A673 (cell line): ENCODE measurements around the gene PDE4C. TPM values are rescaled to one million over a fixed set of nuclear protein-coding genes. Genes with fewer than 3 reads are reported as not detected.

ENCODE experiments used
- BruUV-seq: library from RNA; stranded (reverse); fragments of 400-500 nt; replicated peaks from 2 replicates; lab custom pipeline; 2021; lab: Mats Ljungman, UMichigan
- CTCF ChIA-PET: fragments of 300-600 bp; sonication (Branson Sonifier 250); formaldehyde crosslinking; loops from one replicate; lab custom pipeline; 2022; ENCODE audit warnings: antibody characterized with exemption; lab: Charles Lee
- POLR2A ChIA-PET: fragments of 300-600 bp; sonication (Branson Sonifier 250); formaldehyde crosslinking; loops from one replicate; lab custom pipeline; 2022; ENCODE audit warnings: antibody characterized with exemption; ENCODE audit not compliant: low non-redundant PET; lab: Charles Lee
- DNase-seq: peaks from one replicate; pipeline ENCODE4 v3.0.0-alpha.2; 2015; ENCODE audit warnings: low spot score
- H3K27ac ChIP-seq: fragments of 200-600 bp; sonication (generic); 2 replicates; pipeline ENCODE4 v1.5.1; 2016; ENCODE audit warnings: mixed run types, low read depth, mild to moderate bottlenecking, mixed read lengths, antibody characterized with exemption, low read length; ENCODE audit not compliant: poor library complexity, severe bottlenecking
- H3K27me3 ChIP-seq: fragments of 200-600 bp; sonication (generic); replicated peaks from 2 replicates; pipeline ENCODE4 v1.6.1; 2017; ENCODE audit warnings: mixed run types, low read depth, mild to moderate bottlenecking, mixed read lengths, antibody characterized with exemption, low read length; ENCODE audit not compliant: insufficient read depth, poor library complexity
- H3K36me3 ChIP-seq: fragments of 200-600 bp; sonication (generic); 2 replicates; pipeline ENCODE4 v1.6.1; 2016; ENCODE audit warnings: mixed run types, mild to moderate bottlenecking, mixed read lengths, antibody characterized with exemption, low read length; ENCODE audit not compliant: insufficient read depth, poor library complexity, severe bottlenecking
- H3K4me1 ChIP-seq: fragments of 200-600 bp; sonication (generic); 2 replicates; pipeline ENCODE4 v1.6.1; 2017; ENCODE audit warnings: mixed run types, mild to moderate bottlenecking, mixed read lengths, antibody characterized with exemption, low read length; ENCODE audit not compliant: insufficient read depth, poor library complexity, severe bottlenecking
- H3K4me3 ChIP-seq: fragments of 200-600 bp; sonication (generic); 2 replicates; pipeline ENCODE4 v1.5.1; 2016; ENCODE audit warnings: low read depth, mixed run types, mild to moderate bottlenecking, mixed read lengths, low read length; ENCODE audit not compliant: poor library complexity, severe bottlenecking
- H3K9me3 ChIP-seq: fragments of 200-600 bp; sonication (generic); 2 replicates; pipeline ENCODE4 v1.6.1; 2016; ENCODE audit warnings: mixed run types, low read depth, mild to moderate bottlenecking, mixed read lengths, antibody characterized with exemption, low read length; ENCODE audit not compliant: poor library complexity, severe bottlenecking
- EZH2 ChIP-seq: fragments of 200-600 bp; sonication (generic); IDR thresholded peaks from 2 replicates; pipeline ENCODE4 v1.6.1; 2017; ENCODE audit warnings: borderline replicate concordance, low read depth, mild to moderate bottlenecking, mixed read lengths, antibody characterized with exemption, low read length; ENCODE audit not compliant: poor library complexity, severe bottlenecking
- intact Hi-C: fragments of 100-400 bp; cut with micrococcal nuclease; formaldehyde crosslinking; loops from one replicate; pipeline ENCODE4 v1.10.0; 2022; ENCODE audit not compliant: unreplicated experiment
- total RNA-seq: library from RNA; stranded (reverse); gene quantifications from 2 replicates; pipeline ENCODE4 v1.2.3, GENCODE V29; 2021
- TF ChIP-seq, protein P1 (sequence below): fragments of 300-800, 200-600 bp; sonication (generic); conservative IDR thresholded peaks from 2 replicates; pipeline ENCODE4 v1.5.1; 2017; ENCODE audit warnings: low read depth, mild to moderate bottlenecking, antibody characterized with exemption, low read length, moderate library complexity, mixed read lengths

The PDE4C gene
- total RNA-seq, 1 experiment from 2014 or later: not detected

DNA sequence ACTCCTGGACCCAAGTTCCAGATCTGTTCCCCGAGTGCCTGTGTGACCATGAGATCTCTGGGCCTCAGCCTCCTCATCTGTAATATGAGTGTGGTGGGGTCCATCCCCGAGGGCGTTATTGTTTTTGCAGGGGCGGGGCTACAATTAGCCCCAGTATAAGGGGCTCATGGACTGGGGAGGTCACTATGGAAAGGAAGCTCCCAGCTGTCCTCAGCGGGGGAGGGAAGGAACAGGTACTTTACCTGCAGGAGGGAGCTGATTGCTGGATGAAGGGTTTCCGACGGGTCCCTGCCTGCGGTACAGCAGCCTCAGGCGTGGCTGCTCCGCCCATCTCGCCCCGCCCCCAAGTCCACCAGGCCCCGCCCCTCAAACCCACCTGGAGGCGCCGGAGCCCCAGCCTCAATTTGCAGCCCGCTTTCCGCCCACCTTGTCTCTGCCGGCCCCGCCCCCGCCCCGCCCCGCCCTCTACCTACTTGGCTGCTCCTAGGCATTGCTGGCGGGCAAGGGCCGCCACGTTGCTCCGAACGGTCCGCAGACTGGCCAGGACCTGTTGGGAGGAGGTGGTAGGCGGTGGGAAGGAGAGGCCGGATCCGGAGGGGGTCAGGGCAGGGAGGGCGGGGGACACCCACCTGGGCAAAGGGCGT, 5.5 kb downstream of the PDE4C start:
- H3K36me3 ChIP-seq: no peaks in the 10 kb centered on the region
- BruUV-seq: no TSS peak
- no peak overlapping the region for H3K4me3 ChIP-seq

DNA sequence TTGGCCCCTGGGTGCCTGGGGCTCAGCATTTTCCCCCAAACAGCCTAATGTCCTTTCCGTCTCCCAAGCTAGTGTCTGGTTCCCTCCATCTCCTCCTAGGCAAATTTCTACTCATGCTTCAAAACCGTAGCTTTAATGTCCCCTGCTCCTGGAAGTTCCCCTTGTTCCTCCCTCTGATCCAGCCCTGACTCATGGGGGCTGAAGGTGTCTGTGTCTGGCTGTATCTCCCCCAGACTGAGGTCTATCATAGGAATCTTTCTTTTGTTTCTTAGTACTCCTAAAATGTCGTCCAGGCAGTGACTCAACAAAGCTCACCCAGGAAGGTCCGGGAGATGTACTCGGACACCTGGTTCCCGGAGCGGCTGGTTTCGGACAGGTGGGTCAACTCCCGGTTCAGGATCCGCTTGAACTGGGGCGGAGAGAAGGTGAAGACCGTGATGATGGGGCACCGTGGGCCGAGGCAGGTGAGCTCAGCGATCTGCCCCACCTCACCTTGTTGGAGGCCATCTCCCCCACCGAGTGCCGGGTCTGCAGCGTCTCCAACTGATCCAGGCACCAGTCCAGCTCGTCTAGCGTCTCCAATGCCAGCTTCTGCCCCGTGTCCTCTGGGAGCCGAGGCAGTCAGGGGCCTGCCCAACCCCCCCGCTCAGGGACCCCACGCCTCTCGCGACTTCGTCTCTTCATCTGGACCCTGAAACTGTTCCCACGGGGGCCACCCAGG, 6.2 kb downstream of the PDE4C start:
- Histone ChIP-seq H3K9me3 (no peaks in the 10 kb centered on the region), H3K4me3 (no peak overlapping the region), H3K36me3 (no peaks in the 10 kb centered on the region), H3K27ac (no peak overlapping the region), H3K27me3 (peaks cover 15% of the 10 kb centered on the region), H3K4me1 (no peaks in the 10 kb centered on the region)
- ChIA-PET CTCF (no interaction called here), POLR2A (no interaction called here)
- TF ChIP-seq, protein P1, sequence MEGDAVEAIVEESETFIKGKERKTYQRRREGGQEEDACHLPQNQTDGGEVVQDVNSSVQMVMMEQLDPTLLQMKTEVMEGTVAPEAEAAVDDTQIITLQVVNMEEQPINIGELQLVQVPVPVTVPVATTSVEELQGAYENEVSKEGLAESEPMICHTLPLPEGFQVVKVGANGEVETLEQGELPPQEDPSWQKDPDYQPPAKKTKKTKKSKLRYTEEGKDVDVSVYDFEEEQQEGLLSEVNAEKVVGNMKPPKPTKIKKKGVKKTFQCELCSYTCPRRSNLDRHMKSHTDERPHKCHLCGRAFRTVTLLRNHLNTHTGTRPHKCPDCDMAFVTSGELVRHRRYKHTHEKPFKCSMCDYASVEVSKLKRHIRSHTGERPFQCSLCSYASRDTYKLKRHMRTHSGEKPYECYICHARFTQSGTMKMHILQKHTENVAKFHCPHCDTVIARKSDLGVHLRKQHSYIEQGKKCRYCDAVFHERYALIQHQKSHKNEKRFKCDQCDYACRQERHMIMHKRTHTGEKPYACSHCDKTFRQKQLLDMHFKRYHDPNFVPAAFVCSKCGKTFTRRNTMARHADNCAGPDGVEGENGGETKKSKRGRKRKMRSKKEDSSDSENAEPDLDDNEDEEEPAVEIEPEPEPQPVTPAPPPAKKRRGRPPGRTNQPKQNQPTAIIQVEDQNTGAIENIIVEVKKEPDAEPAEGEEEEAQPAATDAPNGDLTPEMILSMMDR: no peak
- no peak for TF ChIP-seq EZH2
- no peak for DNase-seq
- BruUV-seq: no TSS peak
- intact Hi-C loops: no loop called here

More for the DNA sequence above, 5.5 kb downstream of the PDE4C start:
- no peak overlapping the region for H3K27ac ChIP-seq
- DNase-seq: no peak
- H3K4me1 ChIP-seq: peaks cover 2% of the 10 kb centered on the region
- TF ChIP-seq, protein P1: no peak
- no peak for TF ChIP-seq EZH2
- POLR2A ChIA-PET: no interaction called here
- no peaks in the 10 kb centered on the region for H3K9me3 ChIP-seq
- peaks cover 22% of the 10 kb centered on the region for H3K27me3 ChIP-seq
- intact Hi-C loops: no loop called here
- CTCF ChIA-PET: no interaction called here

DNA sequence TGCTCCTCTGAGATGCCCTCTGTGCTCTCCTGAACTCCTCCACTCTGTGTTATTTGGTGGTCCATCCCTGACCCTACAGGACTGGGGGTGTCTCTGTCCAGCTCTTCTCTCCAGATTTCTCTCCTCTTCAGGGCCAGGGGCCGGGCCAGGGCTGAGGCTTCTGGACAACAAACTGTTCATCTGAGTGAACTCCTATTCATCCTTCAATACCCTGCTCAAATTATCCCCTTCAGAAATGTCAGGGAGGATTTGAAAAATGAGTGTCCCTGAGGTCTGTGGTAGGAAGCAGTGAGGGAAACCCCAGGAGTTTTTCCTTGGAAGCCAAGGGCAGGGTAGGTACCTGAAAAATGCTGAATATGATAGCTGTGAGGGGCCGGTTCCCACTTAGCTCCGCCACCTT, 7.6 kb downstream of the PDE4C start:
- no peaks in the 10 kb centered on the region for H3K4me1 ChIP-seq
- no peak overlapping the region for H3K27ac ChIP-seq
- intact Hi-C loops: no loop called here
- no TSS peak for BruUV-seq
- no peaks in the 10 kb centered on the region for H3K9me3 ChIP-seq
- H3K4me3 ChIP-seq: no peak overlapping the region
- ChIA-PET POLR2A (no interaction called here), CTCF (no interaction called here)
- peaks cover 4% of the 10 kb centered on the region for H3K27me3 ChIP-seq
- TF ChIP-seq, protein P1: no peak
- TF ChIP-seq EZH2: no peak
- no peak for DNase-seq
- no peaks in the 10 kb centered on the region for H3K36me3 ChIP-seq
